Left hindlimb (tissue), 1 donor: ENCODE measurements around the gene VSTM5.

Source experiments
- DNase-seq: peaks from one replicate; pipeline ENCODE4 v3.0.0-alpha.2; 2018

Gene VSTM5

DNA sequence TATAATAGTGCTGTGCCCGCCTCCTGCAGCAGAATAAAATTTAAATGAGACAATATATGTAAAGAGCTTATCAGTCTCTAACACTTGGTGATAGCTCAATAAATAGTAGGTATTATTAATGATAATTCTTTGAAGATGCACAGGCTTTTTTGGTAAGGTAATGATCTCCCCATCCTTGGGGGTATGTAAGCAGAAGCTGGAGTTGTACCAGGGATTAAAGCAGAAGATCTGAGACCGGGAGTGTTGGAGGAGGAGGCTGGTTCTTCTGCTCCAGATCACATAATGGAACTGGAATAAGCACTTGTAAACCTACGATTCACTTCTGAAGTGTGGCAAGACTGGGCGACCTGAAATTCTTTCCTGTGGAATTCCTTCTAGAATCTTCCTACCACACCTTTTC lies 8.4 kb downstream of the VSTM5 start:
- DNase-seq, result no peak

- no peak for DNase-seq
Measured at GRCh38 chr11:93841446-93841845, 9.0 kb downstream of the VSTM5 start.

- DNase-seq, result no peak
Measured at GRCh38 chr11:93840981-93841380, 9.4 kb downstream of the VSTM5 start.

DNA sequence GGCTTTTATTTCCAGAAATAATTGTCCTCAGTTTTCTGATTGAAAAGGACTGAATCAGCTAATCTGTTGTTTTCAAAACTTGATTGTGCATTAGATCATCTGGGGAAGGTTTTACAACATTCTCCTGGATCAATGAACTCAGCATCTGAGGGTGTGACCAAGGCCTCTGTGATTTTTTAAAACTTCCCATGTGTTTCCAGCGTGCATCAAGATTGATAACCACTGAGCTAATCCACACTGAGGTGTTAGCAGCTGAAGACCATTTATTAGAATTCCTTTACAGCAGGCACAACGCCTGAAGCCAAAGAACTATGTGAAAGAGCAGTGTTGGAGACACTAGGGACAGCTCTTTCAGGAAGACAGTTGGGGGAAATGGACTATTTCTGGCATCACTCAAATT lies 10.2 kb downstream of the VSTM5 start:
- DNase-seq, result no peak

DNA sequence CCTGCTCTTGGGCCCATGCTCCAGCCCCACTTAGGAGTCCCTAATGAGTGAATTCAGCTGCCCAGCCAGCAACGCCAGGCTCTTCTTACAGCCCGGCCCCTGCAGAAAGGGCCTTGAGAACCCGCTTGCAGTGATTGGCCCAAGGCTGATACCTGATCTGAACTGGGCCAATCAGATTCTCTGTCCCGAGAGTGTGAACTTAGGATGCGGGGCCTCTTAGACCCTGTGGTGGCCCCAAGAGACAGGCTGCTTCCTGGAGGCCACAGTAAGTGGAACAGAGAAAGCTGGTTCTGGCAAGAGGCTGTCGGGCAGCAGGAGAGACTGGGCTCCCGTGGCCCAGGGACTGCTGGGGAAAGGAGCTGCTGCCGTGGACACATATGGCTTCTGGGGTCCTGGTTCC lies 11.5 kb downstream of the VSTM5 start:
- DNase-seq, result no peak

GRCh38 chr11:93832780-93833179 lies 17.6 kb downstream of the VSTM5 start:
- DNase-seq, result no peak

GRCh38 chr11:93831343-93832127 lies 18.9 kb downstream of the VSTM5 start:
- no peak for DNase-seq

DNA sequence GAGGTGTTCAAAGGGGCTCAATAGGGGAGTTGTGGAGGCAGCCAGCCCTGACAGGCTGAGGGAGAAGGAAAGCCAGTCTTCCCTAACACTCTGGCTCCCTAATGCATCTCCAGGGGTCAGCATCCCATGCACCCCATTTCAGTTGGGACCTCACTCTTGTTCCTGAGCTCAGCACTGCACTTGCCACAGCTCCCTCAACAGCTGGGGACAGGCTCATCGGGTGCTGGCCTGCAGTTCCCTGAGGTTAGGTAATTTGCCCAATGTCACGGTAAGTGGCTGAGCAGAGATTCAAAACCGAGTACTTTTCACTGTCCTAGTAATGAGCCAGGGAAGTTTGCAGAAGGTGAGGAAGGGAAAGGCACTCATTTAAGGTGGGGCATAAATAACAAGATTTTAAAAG lies 20.8 kb downstream of the VSTM5 start:
- no peak for DNase-seq

DNA sequence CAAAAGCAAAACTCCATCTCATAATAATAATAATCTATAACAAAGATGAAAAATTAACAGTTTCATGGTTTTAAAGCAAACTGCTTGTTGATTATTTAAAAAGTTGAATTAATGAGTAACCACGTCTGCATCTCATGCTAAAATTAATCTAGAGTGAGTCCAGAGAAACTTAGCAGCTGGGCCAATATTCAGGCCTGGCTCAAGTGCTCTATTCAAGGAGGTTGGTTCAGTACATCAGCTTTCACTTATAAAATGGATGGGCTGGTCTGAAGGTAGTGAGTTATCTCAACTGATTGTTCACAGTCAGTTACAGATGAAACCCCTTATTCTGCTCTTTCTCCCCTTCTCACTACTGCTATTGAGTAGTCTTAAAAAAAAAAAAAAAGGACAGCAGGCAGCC lies 23.1 kb downstream of the VSTM5 start:
- no peak for DNase-seq

DNA sequence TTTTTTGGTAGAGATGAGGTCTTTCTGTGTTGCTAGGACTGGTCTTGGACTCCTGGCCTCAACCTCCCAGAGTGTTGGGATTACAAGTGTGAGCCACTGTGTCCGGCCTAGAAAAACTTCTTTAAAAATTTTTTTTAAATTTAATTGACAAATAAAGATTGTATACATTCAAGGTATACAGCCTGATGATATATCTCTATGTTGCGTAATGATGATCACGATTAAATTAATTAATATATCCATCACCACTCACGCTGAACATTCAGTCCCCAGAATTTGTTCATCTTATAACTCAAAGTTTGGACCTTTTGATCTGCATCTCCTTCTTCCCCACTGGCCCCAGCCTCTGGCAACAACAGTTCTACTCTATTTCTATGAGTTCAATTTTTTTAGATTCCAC lies 27.2 kb downstream of the VSTM5 start:
- DNase-seq, result no peak

- DNase-seq, result no peak
Measured at GRCh38 chr11:93822359-93822758, 28.1 kb downstream of the VSTM5 start.

- no peak for DNase-seq
Measured at GRCh38 chr11:93821617-93822016, 28.8 kb downstream of the VSTM5 start.

- no peak for DNase-seq
Measured at GRCh38 chr11:93820847-93821246, 29.6 kb downstream of the VSTM5 start.

DNA sequence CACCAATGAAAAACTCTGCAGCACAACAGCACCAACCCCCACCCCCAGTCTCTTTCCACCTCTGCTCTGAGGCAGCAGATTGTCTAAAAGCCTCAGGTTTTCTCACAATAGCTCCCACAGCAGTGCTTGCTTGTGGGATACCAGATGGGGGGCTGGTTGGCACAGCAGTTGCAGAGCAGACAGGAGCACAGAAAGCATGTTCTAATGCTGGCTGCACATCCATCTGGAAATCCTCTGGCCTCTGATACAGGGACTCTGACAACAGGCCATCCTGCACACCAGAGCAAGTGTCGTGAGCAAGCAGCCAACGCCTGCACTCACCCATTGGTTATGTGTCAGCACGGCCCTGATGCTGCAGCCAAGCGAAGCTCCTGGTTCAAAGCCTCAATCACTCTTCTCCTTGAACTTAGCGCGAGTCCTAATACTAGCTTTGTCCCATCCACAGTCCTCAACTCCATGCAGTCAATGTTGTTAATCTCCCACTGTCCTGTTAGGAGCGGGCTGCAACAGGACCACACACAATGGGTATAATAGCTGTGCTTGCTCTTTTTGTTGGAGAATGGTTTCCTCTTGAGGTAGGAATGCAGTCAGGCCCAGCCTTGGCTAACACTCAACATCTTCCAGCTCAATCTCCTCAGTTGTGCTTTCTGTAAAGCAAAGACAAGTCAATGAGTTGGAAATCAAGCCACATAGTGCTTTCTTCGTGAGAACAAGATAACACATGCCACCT lies 30.3 kb downstream of the VSTM5 start:
- DNase-seq, result no peak

- no peak for DNase-seq
Measured at GRCh38 chr11:93817426-93818348, 32.7 kb downstream of the VSTM5 start.

DNA sequence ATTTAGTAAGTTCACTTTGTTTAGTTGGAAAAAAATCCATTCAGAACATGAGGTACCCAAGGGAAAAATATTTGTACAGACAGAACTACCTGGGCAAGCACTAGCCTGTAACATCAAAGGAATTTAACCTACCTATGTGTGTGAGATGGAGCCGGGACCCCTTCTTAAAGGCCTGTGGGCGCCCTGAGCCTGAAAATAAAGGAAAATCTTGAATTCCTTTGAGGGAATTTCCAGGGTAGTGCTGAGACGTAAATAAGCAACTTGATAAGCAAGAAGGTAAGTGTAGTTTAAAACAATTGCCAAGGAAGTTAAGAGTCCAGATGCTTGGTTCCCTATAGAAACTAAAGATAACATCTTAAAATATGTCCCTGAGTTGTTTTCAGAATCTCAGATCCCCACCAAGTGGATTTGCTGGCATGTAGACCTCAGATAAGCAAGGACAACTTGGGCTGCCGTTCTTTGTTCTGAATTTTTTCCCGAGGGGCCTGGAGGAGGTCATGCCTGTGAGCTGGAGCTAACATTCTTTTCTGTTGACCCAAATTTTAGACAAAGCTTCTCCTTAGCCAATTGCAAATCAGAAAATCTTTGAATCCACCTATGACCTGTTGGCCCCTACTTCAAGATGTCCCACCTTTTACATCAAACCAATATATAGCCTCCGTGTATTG lies 35.3 kb downstream of the VSTM5 start:
- DNase-seq, result no peak

GRCh38 chr11:93813974-93814373 lies 36.4 kb downstream of the VSTM5 start:
- no peak for DNase-seq

DNA sequence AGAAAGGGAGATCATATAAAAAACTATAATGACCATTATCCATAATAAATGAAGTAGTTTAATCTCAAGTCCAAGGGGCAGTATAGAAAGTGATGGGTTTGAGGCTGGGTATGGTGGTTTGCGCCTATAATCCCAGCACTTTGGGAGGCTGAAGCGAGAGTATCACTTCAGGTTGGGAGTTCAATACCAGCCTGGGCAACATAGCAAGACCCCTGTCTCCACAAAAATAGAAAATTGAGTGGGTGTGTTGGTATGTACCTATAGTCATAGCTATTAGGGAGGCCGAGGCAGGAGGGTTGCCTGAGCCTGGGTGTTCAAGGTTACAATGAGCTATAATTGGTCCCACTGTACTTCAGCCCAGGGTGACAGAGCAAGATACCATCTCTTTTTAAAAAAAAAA lies 42.4 kb downstream of the VSTM5 start:
- DNase-seq, result no peak

DNA sequence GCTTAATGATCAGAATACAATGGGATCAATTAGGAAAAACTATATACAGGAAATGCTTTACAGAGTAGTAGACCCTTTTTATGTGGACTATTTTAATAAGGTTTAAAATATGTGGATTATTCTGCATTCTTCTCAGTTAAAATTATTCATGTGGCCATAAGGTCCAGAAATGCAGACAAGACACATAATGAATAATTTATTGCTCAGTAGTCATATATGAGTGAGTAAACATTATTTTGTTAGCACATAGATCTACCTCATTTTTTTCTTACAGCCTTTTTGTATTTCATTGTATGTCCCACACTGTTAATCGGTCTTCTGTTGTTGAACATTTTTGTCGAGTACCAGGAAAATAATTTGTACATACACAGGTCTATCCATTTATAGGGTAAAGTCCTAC lies 45.5 kb downstream of the VSTM5 start:
- no peak for DNase-seq

DNA sequence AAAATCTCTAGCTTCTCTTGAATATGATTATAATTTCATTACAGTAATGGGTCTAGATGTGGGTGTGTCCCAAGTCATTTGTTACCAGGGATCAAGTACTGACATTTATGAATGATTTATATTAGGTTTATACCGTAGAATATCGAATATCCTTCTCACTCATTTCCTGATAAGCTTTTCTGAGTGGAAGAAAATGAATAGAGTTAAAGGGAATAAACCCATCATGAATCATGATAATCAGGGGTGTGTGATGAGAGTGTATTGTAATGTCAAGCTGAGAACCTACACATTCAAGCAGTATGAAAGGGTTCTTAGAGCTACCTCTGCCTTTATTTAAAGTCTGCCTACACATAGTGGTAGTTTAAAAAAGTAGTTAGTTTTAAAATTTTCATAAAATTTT lies 49.1 kb downstream of the VSTM5 start:
- DNase-seq, result no peak

DNA sequence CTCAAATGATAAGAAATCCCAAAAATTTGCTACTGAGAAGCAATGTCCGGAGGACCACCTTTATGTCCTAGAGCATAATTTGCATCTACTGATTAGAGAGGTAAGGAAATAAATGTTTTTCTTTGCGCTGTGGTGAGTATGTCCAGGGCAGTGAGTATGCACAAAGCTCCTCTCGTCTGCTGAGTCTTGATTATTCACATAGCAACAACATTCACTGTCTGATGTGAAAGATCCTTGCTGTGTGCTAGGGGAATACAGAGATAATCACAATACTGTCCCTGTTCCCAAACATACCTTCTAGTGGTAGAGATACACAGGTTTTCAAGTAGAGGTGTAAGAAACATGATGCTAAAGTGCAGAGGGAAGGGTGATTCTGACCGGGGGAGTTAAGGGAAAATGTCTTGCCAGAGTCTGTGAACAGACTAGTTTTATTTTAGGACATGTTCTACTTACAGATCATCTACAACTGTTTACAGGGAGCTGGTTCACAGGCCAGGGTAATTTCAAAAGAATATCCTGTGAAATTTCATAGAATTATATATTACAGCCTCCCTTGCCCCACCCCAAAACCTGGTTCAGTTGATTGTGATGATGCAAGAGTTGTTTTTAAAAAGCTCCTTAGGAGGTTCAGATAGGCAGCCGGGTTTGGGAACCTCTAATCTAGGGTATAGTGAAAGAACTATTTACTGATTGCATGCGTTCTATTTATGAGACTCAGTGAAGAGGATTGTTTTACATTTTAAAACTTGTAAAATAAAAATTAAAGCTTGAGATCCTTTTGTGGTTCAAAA lies 53.8 kb downstream of the VSTM5 start:
- no peak for DNase-seq

DNA sequence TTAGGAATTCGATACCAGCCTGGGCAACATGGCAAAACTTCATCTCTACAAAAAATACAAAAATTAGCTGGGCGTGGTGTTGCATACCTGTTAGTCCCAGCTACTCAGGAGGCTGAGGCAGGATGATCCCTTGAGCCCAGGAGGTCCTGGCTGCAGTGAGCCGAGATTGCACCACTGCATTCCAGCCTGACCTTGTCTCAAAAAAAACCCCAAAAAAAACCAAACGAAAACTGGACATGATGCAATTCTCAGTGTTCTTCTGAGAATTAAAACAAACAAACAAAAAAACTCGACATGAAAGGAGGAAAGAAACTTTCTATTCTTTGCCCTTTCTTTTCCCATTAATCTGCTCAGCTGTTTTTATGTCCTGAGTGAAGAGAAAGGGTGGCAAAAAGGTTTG lies 58.9 kb downstream of the VSTM5 start:
- DNase-seq, result no peak
